Panc1 (cell line): Measurements from ENCODE around the gene PLA2G4F. TPM values are rescaled to one million over a fixed set of nuclear protein-coding genes. Genes with fewer than 3 reads are reported as not detected.

Experiments
- ATAC-seq: fragments of 200-7000 bp; cut with Tn5 transposase; 2 replicates; pipeline ENCODE4 v1.9.1; 2020; ENCODE audit warnings: mild to moderate bottlenecking, moderate library complexity
- BruUV-seq: library from RNA; stranded (reverse); fragments of 400-500 nt; replicated peaks from 2 replicates; lab custom pipeline; 2021; lab: Mats Ljungman, UMichigan
- CTCF ChIA-PET: fragments of 300-600 bp; sonication (Branson Sonifier 250); formaldehyde crosslinking; loops from one replicate; lab custom pipeline; 2022; ENCODE audit warnings: antibody characterized with exemption; lab: Charles Lee
- POLR2A ChIA-PET: fragments of 300-600 bp; sonication (Branson Sonifier 250); formaldehyde crosslinking; loops from one replicate; lab custom pipeline; 2022; ENCODE audit warnings: antibody characterized with exemption; lab: Charles Lee
- DNase-seq: peaks from one replicate; pipeline ENCODE4 v3.0.0-alpha.2; 2010; ENCODE audit warnings: low read depth, low spot score
- H3K27ac ChIP-seq: 2 replicates; pipeline ENCODE4 v1.5.1; 2011; ENCODE audit warnings: mild to moderate bottlenecking, low read length, inconsistent platforms
- H3K27me3 ChIP-seq: fragments of 200-500 bp; sonication (Bioruptor generic); 2 replicates; pipeline ENCODE4 v1.6.0; 2014; ENCODE audit warnings: low read length, inconsistent platforms; ENCODE audit not compliant: control insufficient read depth, insufficient read depth
- H3K36me3 ChIP-seq: fragments of 200-500 bp; sonication (Bioruptor generic); 2 replicates; pipeline ENCODE4 v1.5.1; 2014; ENCODE audit warnings: inconsistent platforms, mild to moderate bottlenecking, low read length, moderate library complexity; ENCODE audit not compliant: control insufficient read depth, insufficient read depth
- H3K4me1 ChIP-seq: 2 replicates; pipeline ENCODE4 v1.5.1; 2011; ENCODE audit warnings: inconsistent platforms, mild to moderate bottlenecking, low read length, moderate library complexity; ENCODE audit not compliant: control insufficient read depth, insufficient read depth
- H3K4me3 ChIP-seq, 2 experiments: 2 replicates each; pipeline ENCODE4 v1.5.1; 2011 to 2012; ENCODE audit warnings: low read depth in 2 of 2, low read length in 2 of 2, mild to moderate bottlenecking in 2 of 2, inconsistent platforms in 1 of 2, moderate library complexity in 1 of 2
- H3K9me3 ChIP-seq: fragments of 200-500 bp; sonication (Bioruptor generic); 2 replicates; pipeline ENCODE4 v1.5.1; 2014; ENCODE audit warnings: low read depth, mild to moderate bottlenecking, inconsistent platforms, low read length, moderate library complexity; ENCODE audit not compliant: control insufficient read depth, insufficient read depth
- POLR2AphosphoS5 ChIP-seq: IDR thresholded peaks from 2 replicates; pipeline ENCODE4 v1.6.1; 2012; ENCODE audit warnings: mild to moderate bottlenecking, low read depth, low read length, moderate library complexity
- SIN3A ChIP-seq: IDR thresholded peaks from 2 replicates; pipeline ENCODE4 v1.6.1; 2012; ENCODE audit warnings: low read depth, mild to moderate bottlenecking, low read length, moderate library complexity, borderline replicate concordance; ENCODE audit not compliant: insufficient read depth
- TCF7L2 ChIP-seq: IDR thresholded peaks from 2 replicates; pipeline ENCODE4 v1.6.1; 2011; ENCODE audit warnings: mild to moderate bottlenecking, low read depth, low read length, inconsistent platforms
- in situ Hi-C: cut with HindIII; loops from 2 replicates; pipeline ENCODE4 v1.10.0; 2016; ENCODE audit warnings: low sequenced_read_pairs, low pct_unique_long_range_greater_than_20kb
- intact Hi-C: fragments of 100-400 bp; cut with micrococcal nuclease; formaldehyde crosslinking; loops from one replicate; pipeline ENCODE4 v1.10.0; 2022; ENCODE audit not compliant: unreplicated experiment
- total RNA-seq: library from RNA; stranded (reverse); gene quantifications from one replicate; pipeline ENCODE4 v1.2.1, GENCODE V29; 2021; ENCODE audit not compliant: unreplicated experiment
- TF ChIP-seq, protein P1 (sequence below): fragments of 450-650 bp; IDR thresholded peaks from 2 replicates; pipeline ENCODE4 v1.5.1; 2017; ENCODE audit warnings: mild to moderate bottlenecking
- TF ChIP-seq, protein P2 (sequence below), 2 experiments: IDR thresholded peaks; 2 replicates each; pipeline ENCODE4 v1.6.1; 2011 to 2012; ENCODE audit warnings: low read depth in 2 of 2, control low read depth in 1 of 2, low read length in 1 of 2, mild to moderate bottlenecking in 1 of 2, moderate library complexity in 1 of 2; ENCODE audit not compliant: insufficient read depth in 1 of 2

PLA2G4F gene
- total RNA-seq, 1 experiment from 2014 or later: not detected

DNA sequence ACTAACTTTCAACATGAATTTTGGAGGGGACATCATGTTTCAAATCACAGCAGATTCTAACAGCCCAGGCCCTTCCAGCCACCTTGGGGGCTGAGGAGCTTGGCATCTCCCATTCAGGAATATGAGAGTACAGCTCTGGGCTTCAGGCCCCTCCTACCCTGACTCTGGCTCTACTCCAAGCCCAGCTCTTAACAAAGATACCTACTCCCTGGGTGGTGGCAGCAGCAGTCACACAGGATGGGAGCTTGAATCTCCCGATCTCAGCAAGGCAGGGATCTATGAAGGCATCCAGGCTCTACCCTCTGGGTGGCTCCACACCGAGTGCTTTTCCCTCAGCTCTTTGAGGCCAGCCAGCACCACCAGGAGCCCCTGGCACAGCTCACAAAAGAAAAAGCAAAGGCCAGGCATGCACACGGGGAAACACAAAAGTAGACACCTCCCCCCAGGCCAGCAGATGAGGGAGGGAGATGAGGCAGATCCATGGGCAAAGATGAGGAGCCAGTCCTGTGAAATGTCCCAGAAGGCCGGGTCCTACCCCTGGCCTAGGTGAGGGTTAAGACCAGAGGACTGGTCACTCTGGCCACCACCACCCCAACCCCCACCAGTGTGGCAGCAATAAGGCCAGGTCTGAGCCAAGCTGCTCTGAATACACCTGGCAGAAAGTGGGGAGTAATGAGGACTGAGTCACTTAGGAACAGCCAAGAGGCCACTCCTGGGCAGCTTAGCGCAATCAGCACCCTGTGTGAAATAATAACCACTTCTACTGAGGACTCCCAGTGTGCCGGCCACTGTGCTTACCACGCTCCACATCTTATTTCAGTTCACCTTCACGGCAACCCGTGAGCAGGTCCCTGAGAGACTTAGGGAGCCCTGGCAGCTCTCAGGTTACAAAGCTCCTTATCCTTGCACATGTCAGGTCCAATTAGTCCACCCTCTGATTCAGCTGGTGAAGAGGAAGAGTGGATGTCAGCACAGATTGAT, 24.3 kb downstream of the PLA2G4F start:
- Histone ChIP-seq H3K4me1 (no peaks in the 10 kb centered on the region), H3K9me3 (no peaks in the 10 kb centered on the region), H3K36me3 (no peaks in the 10 kb centered on the region), H3K4me3 (no peak overlapping the region), H3K27ac (no peak overlapping the region), H3K27me3 (peaks cover 6% of the 10 kb centered on the region)
- TF ChIP-seq, protein P1, sequence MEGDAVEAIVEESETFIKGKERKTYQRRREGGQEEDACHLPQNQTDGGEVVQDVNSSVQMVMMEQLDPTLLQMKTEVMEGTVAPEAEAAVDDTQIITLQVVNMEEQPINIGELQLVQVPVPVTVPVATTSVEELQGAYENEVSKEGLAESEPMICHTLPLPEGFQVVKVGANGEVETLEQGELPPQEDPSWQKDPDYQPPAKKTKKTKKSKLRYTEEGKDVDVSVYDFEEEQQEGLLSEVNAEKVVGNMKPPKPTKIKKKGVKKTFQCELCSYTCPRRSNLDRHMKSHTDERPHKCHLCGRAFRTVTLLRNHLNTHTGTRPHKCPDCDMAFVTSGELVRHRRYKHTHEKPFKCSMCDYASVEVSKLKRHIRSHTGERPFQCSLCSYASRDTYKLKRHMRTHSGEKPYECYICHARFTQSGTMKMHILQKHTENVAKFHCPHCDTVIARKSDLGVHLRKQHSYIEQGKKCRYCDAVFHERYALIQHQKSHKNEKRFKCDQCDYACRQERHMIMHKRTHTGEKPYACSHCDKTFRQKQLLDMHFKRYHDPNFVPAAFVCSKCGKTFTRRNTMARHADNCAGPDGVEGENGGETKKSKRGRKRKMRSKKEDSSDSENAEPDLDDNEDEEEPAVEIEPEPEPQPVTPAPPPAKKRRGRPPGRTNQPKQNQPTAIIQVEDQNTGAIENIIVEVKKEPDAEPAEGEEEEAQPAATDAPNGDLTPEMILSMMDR: no peak
- TF ChIP-seq TCF7L2: no peak
- TF ChIP-seq SIN3A: no peak
- no peak for TF ChIP-seq POLR2AphosphoS5
- TF ChIP-seq, protein P2, sequence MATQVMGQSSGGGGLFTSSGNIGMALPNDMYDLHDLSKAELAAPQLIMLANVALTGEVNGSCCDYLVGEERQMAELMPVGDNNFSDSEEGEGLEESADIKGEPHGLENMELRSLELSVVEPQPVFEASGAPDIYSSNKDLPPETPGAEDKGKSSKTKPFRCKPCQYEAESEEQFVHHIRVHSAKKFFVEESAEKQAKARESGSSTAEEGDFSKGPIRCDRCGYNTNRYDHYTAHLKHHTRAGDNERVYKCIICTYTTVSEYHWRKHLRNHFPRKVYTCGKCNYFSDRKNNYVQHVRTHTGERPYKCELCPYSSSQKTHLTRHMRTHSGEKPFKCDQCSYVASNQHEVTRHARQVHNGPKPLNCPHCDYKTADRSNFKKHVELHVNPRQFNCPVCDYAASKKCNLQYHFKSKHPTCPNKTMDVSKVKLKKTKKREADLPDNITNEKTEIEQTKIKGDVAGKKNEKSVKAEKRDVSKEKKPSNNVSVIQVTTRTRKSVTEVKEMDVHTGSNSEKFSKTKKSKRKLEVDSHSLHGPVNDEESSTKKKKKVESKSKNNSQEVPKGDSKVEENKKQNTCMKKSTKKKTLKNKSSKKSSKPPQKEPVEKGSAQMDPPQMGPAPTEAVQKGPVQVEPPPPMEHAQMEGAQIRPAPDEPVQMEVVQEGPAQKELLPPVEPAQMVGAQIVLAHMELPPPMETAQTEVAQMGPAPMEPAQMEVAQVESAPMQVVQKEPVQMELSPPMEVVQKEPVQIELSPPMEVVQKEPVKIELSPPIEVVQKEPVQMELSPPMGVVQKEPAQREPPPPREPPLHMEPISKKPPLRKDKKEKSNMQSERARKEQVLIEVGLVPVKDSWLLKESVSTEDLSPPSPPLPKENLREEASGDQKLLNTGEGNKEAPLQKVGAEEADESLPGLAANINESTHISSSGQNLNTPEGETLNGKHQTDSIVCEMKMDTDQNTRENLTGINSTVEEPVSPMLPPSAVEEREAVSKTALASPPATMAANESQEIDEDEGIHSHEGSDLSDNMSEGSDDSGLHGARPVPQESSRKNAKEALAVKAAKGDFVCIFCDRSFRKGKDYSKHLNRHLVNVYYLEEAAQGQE (IDR thresholded peaks at IDR 0.05; ENCODE audit: insufficient read depth in 1 of 2, low read depth in 2 of 2, low read length in 1 of 2): no peak
- intact Hi-C loops (no loop called here), in situ Hi-C loops (no loop called here)
- peak; percentile 31; the same call in 1 of the 2 replicates for ATAC-seq
- no TSS peak for BruUV-seq
- POLR2A ChIA-PET: interaction anchor here (0.6 kb wide), 1 partner anchor 25 kb away, joined by 4 read pairs; no protein-coding TSS in a partner anchor
- CTCF ChIA-PET: interaction anchor here (0.5 to 0.7 kb wide), 2 partner anchors 11 to 47 kb away, joined by 4 read pairs; no protein-coding TSS in a partner anchor
- DNase-seq: no peak

DNA sequence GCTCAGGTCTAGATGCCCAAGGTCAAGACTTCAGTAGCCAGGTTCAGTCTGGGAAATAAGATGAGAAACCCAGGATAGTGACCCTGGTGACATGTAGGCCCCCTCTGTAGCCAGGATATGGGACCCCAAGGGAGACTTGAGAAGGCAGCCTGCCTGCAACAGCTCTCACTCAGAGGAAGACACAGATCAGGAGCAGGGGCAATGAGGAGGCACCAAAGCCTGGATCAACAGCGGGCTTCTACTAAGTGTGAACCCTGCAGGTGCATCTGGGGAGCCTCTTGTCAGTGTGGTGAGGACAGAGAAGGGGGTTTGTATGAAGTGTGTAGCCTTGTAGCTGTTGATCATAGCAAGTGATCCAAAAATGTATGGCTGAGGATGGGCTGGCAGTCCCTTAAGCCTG, 25.4 kb downstream of the PLA2G4F start:
- no peak for TF ChIP-seq TCF7L2
- TF ChIP-seq POLR2AphosphoS5: no peak
- TF ChIP-seq, protein P2 (IDR thresholded peaks at IDR 0.05; ENCODE audit: insufficient read depth in 1 of 2, low read depth in 2 of 2, low read length in 1 of 2): no peak
- no peak for TF ChIP-seq SIN3A
- TF ChIP-seq, protein P1: no peak
- Histone ChIP-seq H3K27ac (no peak overlapping the region), H3K9me3 (no peaks in the 10 kb centered on the region), H3K4me3 (no peak overlapping the region), H3K4me1 (no peaks in the 10 kb centered on the region), H3K36me3 (no peaks in the 10 kb centered on the region), H3K27me3 (peaks cover 6% of the 10 kb centered on the region)
- POLR2A ChIA-PET: interaction anchor here (0.6 kb wide), 1 partner anchor 97 kb away, joined by 15 read pairs; no protein-coding TSS in a partner anchor
- DNase-seq: no peak
- CTCF ChIA-PET: no interaction called here
- intact Hi-C loops (no loop called here), in situ Hi-C loops (no loop called here)
- BruUV-seq: no TSS peak
- no peak for ATAC-seq
